Panc1 (cell line): ENCODE results near the gene MTMR4. TPM values are rescaled to one million over a fixed set of nuclear protein-coding genes. Genes with fewer than 3 reads are reported as not detected.

Source experiments
- ATAC-seq: fragments of 200-7000 bp; cut with Tn5 transposase; 2 replicates; pipeline ENCODE4 v1.9.1; 2020; ENCODE audit warnings: mild to moderate bottlenecking, moderate library complexity
- BruUV-seq: library from RNA; stranded (reverse); fragments of 400-500 nt; replicated peaks from 2 replicates; lab custom pipeline; 2021; lab: Mats Ljungman, UMichigan
- CTCF ChIA-PET: fragments of 300-600 bp; sonication (Branson Sonifier 250); formaldehyde crosslinking; loops from one replicate; lab custom pipeline; 2022; ENCODE audit warnings: antibody characterized with exemption; lab: Charles Lee
- POLR2A ChIA-PET: fragments of 300-600 bp; sonication (Branson Sonifier 250); formaldehyde crosslinking; loops from one replicate; lab custom pipeline; 2022; ENCODE audit warnings: antibody characterized with exemption; lab: Charles Lee
- DNase-seq: peaks from one replicate; pipeline ENCODE4 v3.0.0-alpha.2; 2010; ENCODE audit warnings: low read depth, low spot score
- H3K27ac ChIP-seq: 2 replicates; pipeline ENCODE4 v1.5.1; 2011; ENCODE audit warnings: mild to moderate bottlenecking, low read length, inconsistent platforms
- H3K27me3 ChIP-seq: fragments of 200-500 bp; sonication (Bioruptor generic); 2 replicates; pipeline ENCODE4 v1.6.0; 2014; ENCODE audit warnings: low read length, inconsistent platforms; ENCODE audit not compliant: control insufficient read depth, insufficient read depth
- H3K36me3 ChIP-seq: fragments of 200-500 bp; sonication (Bioruptor generic); 2 replicates; pipeline ENCODE4 v1.5.1; 2014; ENCODE audit warnings: inconsistent platforms, mild to moderate bottlenecking, low read length, moderate library complexity; ENCODE audit not compliant: control insufficient read depth, insufficient read depth
- H3K4me1 ChIP-seq: 2 replicates; pipeline ENCODE4 v1.5.1; 2011; ENCODE audit warnings: inconsistent platforms, mild to moderate bottlenecking, low read length, moderate library complexity; ENCODE audit not compliant: control insufficient read depth, insufficient read depth
- H3K4me3 ChIP-seq, 2 experiments: 2 replicates each; pipeline ENCODE4 v1.5.1; 2011 to 2012; ENCODE audit warnings: low read depth in 2 of 2, low read length in 2 of 2, mild to moderate bottlenecking in 2 of 2, inconsistent platforms in 1 of 2, moderate library complexity in 1 of 2
- H3K9me3 ChIP-seq: fragments of 200-500 bp; sonication (Bioruptor generic); 2 replicates; pipeline ENCODE4 v1.5.1; 2014; ENCODE audit warnings: low read depth, mild to moderate bottlenecking, inconsistent platforms, low read length, moderate library complexity; ENCODE audit not compliant: control insufficient read depth, insufficient read depth
- CTCF ChIP-seq: fragments of 450-650 bp; IDR thresholded peaks from 2 replicates; pipeline ENCODE4 v1.5.1; 2017; ENCODE audit warnings: mild to moderate bottlenecking
- POLR2AphosphoS5 ChIP-seq: IDR thresholded peaks from 2 replicates; pipeline ENCODE4 v1.6.1; 2012; ENCODE audit warnings: mild to moderate bottlenecking, low read depth, low read length, moderate library complexity
- REST ChIP-seq, 2 experiments: IDR thresholded peaks; 2 replicates each; pipeline ENCODE4 v1.6.1; 2011 to 2012; ENCODE audit warnings: low read depth in 2 of 2, control low read depth in 1 of 2, low read length in 1 of 2, mild to moderate bottlenecking in 1 of 2, moderate library complexity in 1 of 2; ENCODE audit not compliant: insufficient read depth in 1 of 2
- SIN3A ChIP-seq: IDR thresholded peaks from 2 replicates; pipeline ENCODE4 v1.6.1; 2012; ENCODE audit warnings: low read depth, mild to moderate bottlenecking, low read length, moderate library complexity, borderline replicate concordance; ENCODE audit not compliant: insufficient read depth
- TCF7L2 ChIP-seq: IDR thresholded peaks from 2 replicates; pipeline ENCODE4 v1.6.1; 2011; ENCODE audit warnings: mild to moderate bottlenecking, low read depth, low read length, inconsistent platforms
- in situ Hi-C: cut with HindIII; loops from 2 replicates; pipeline ENCODE4 v1.10.0; 2016; ENCODE audit warnings: low sequenced_read_pairs, low pct_unique_long_range_greater_than_20kb
- intact Hi-C: fragments of 100-400 bp; cut with micrococcal nuclease; formaldehyde crosslinking; loops from one replicate; pipeline ENCODE4 v1.10.0; 2022; ENCODE audit not compliant: unreplicated experiment
- total RNA-seq: library from RNA; stranded (reverse); gene quantifications from one replicate; pipeline ENCODE4 v1.2.1, GENCODE V29; 2021; ENCODE audit not compliant: unreplicated experiment

The MTMR4 gene
- total RNA-seq, 1 experiment from 2014 or later = 20.8 TPM

GRCh38 chr17:58521680-58522079, 7.2 kb upstream of the MTMR4 start:
- no peaks in the 10 kb centered on the region; the same call in 1 of the 2 replicates for H3K36me3 ChIP-seq
- in situ Hi-C loops = no loop called here

GRCh38 chr17:58520843-58521430, 6.5 kb upstream of the MTMR4 start:
- BruUV-seq = no TSS peak
- DNase-seq (no peak), ATAC-seq (no peak)
- Histone ChIP-seq H3K4me1 (peaks cover 4% of the 10 kb centered on the region; the same call in 1 of the 2 replicates), H3K9me3 (no peaks in the 10 kb centered on the region), H3K27ac (no peak overlapping the region), H3K4me3 (no peak overlapping the region), H3K36me3 (no peaks in the 10 kb centered on the region; the same call in 1 of the 2 replicates), H3K27me3 (no peaks in the 10 kb centered on the region)
- ChIA-PET CTCF (interaction anchor here (0.8 kb wide), 1 partner anchor 8 kb away, joined by 3 read pairs; no protein-coding TSS in a partner anchor), POLR2A (no interaction called here)
- in situ Hi-C loops = no loop called here
- intact Hi-C loops = no loop called here
- TF ChIP-seq CTCF = peak; percentile 66
- TF ChIP-seq REST (IDR thresholded peaks at IDR 0.05; ENCODE audit: insufficient read depth in 1 of 2, low read depth in 2 of 2, low read length in 1 of 2) = no peak

More at GRCh38 chr17:58521680-58522079, 7.2 kb upstream of the MTMR4 start:
- CTCF ChIA-PET = no interaction called here
- ATAC-seq (no peak), DNase-seq (no peak)
- Histone ChIP-seq H3K27me3 (no peaks in the 10 kb centered on the region), H3K27ac (no peak overlapping the region), H3K4me3 (no peak overlapping the region), H3K4me1 (peaks cover 4% of the 10 kb centered on the region; the same call in 1 of the 2 replicates), H3K9me3 (no peaks in the 10 kb centered on the region)
- BruUV-seq = no TSS peak
- POLR2A ChIA-PET = no interaction called here
- intact Hi-C loops = no loop called here
- no peak for TF ChIP-seq SIN3A
- no peak for TF ChIP-seq POLR2AphosphoS5
- TF ChIP-seq REST (IDR thresholded peaks at IDR 0.05; ENCODE audit: insufficient read depth in 1 of 2, low read depth in 2 of 2, low read length in 1 of 2) = no peak
- TF ChIP-seq TCF7L2 = no peak
- TF ChIP-seq CTCF = no peak
